Panc1 (cell line): ENCODE results near the gene LZTS2. TPM values are rescaled to one million over a fixed set of nuclear protein-coding genes. Genes with fewer than 3 reads are reported as not detected.
A peak's percentile ranks its signal among the peaks of the same experiment; 100 is the strongest.

Experiments used
- ATAC-seq: fragments of 200-7000 bp; cut with Tn5 transposase; 2 replicates; pipeline ENCODE4 v1.9.1; 2020; ENCODE audit warnings: mild to moderate bottlenecking, moderate library complexity
- BruUV-seq: library from RNA; stranded (reverse); fragments of 400-500 nt; replicated peaks from 2 replicates; lab custom pipeline; 2021; lab: Mats Ljungman, UMichigan
- CTCF ChIA-PET: fragments of 300-600 bp; sonication (Branson Sonifier 250); formaldehyde crosslinking; loops from one replicate; lab custom pipeline; 2022; ENCODE audit warnings: antibody characterized with exemption; lab: Charles Lee
- POLR2A ChIA-PET: fragments of 300-600 bp; sonication (Branson Sonifier 250); formaldehyde crosslinking; loops from one replicate; lab custom pipeline; 2022; ENCODE audit warnings: antibody characterized with exemption; lab: Charles Lee
- DNase-seq: peaks from one replicate; pipeline ENCODE4 v3.0.0-alpha.2; 2010; ENCODE audit warnings: low read depth, low spot score
- H3K27ac ChIP-seq: 2 replicates; pipeline ENCODE4 v1.5.1; 2011; ENCODE audit warnings: mild to moderate bottlenecking, low read length, inconsistent platforms
- H3K27me3 ChIP-seq: fragments of 200-500 bp; sonication (Bioruptor generic); 2 replicates; pipeline ENCODE4 v1.6.0; 2014; ENCODE audit warnings: low read length, inconsistent platforms; ENCODE audit not compliant: control insufficient read depth, insufficient read depth
- H3K36me3 ChIP-seq: fragments of 200-500 bp; sonication (Bioruptor generic); 2 replicates; pipeline ENCODE4 v1.5.1; 2014; ENCODE audit warnings: inconsistent platforms, mild to moderate bottlenecking, low read length, moderate library complexity; ENCODE audit not compliant: control insufficient read depth, insufficient read depth
- H3K4me1 ChIP-seq: 2 replicates; pipeline ENCODE4 v1.5.1; 2011; ENCODE audit warnings: inconsistent platforms, mild to moderate bottlenecking, low read length, moderate library complexity; ENCODE audit not compliant: control insufficient read depth, insufficient read depth
- H3K4me3 ChIP-seq, 2 experiments: 2 replicates each; pipeline ENCODE4 v1.5.1; 2011 to 2012; ENCODE audit warnings: low read depth in 2 of 2, low read length in 2 of 2, mild to moderate bottlenecking in 2 of 2, inconsistent platforms in 1 of 2, moderate library complexity in 1 of 2
- H3K9me3 ChIP-seq: fragments of 200-500 bp; sonication (Bioruptor generic); 2 replicates; pipeline ENCODE4 v1.5.1; 2014; ENCODE audit warnings: low read depth, mild to moderate bottlenecking, inconsistent platforms, low read length, moderate library complexity; ENCODE audit not compliant: control insufficient read depth, insufficient read depth
- CTCF ChIP-seq: fragments of 450-650 bp; IDR thresholded peaks from 2 replicates; pipeline ENCODE4 v1.5.1; 2017; ENCODE audit warnings: mild to moderate bottlenecking
- POLR2AphosphoS5 ChIP-seq: IDR thresholded peaks from 2 replicates; pipeline ENCODE4 v1.6.1; 2012; ENCODE audit warnings: mild to moderate bottlenecking, low read depth, low read length, moderate library complexity
- REST ChIP-seq, 2 experiments: IDR thresholded peaks; 2 replicates each; pipeline ENCODE4 v1.6.1; 2011 to 2012; ENCODE audit warnings: low read depth in 2 of 2, control low read depth in 1 of 2, low read length in 1 of 2, mild to moderate bottlenecking in 1 of 2, moderate library complexity in 1 of 2; ENCODE audit not compliant: insufficient read depth in 1 of 2
- SIN3A ChIP-seq: IDR thresholded peaks from 2 replicates; pipeline ENCODE4 v1.6.1; 2012; ENCODE audit warnings: low read depth, mild to moderate bottlenecking, low read length, moderate library complexity, borderline replicate concordance; ENCODE audit not compliant: insufficient read depth
- TCF7L2 ChIP-seq: IDR thresholded peaks from 2 replicates; pipeline ENCODE4 v1.6.1; 2011; ENCODE audit warnings: mild to moderate bottlenecking, low read depth, low read length, inconsistent platforms
- in situ Hi-C: cut with HindIII; loops from 2 replicates; pipeline ENCODE4 v1.10.0; 2016; ENCODE audit warnings: low sequenced_read_pairs, low pct_unique_long_range_greater_than_20kb
- intact Hi-C: fragments of 100-400 bp; cut with micrococcal nuclease; formaldehyde crosslinking; loops from one replicate; pipeline ENCODE4 v1.10.0; 2022; ENCODE audit not compliant: unreplicated experiment
- total RNA-seq: library from RNA; stranded (reverse); gene quantifications from one replicate; pipeline ENCODE4 v1.2.1, GENCODE V29; 2021; ENCODE audit not compliant: unreplicated experiment

Gene LZTS2
- total RNA-seq, 1 experiment from 2014 or later, result 65.5 TPM

- no peak for TF ChIP-seq REST (IDR thresholded peaks at IDR 0.05; ENCODE audit: insufficient read depth in 1 of 2, low read depth in 2 of 2, low read length in 1 of 2)
- no peak for TF ChIP-seq POLR2AphosphoS5
- no peak for TF ChIP-seq CTCF
- TF ChIP-seq SIN3A, result no peak
- no peak for TF ChIP-seq TCF7L2
- Histone ChIP-seq H3K27me3 (no peaks in the 10 kb centered on the region), H3K4me1 (peaks cover 27% of the 10 kb centered on the region), H3K9me3 (no peaks in the 10 kb centered on the region), H3K4me3 (no peak overlapping the region), H3K27ac (no peak overlapping the region), H3K36me3 (peaks cover 12% of the 10 kb centered on the region)
- ChIA-PET POLR2A (no interaction called here), CTCF (interaction anchor here (0.6 kb wide), 1 partner anchor 56 kb away, joined by 17 read pairs; no protein-coding TSS in a partner anchor)
- DNase-seq (no peak), ATAC-seq (no peak)
- intact Hi-C loops, result no loop called here
- in situ Hi-C loops, result no loop called here
- no TSS peak for BruUV-seq
Measured at GRCh38 chr10:100984672-100985177, 14.9 kb upstream of the LZTS2 start.

GRCh38 chr10:100985336-100985735 lies 14.3 kb upstream of the LZTS2 start:
- no TSS peak for BruUV-seq

GRCh38 chr10:100986623-100986951 lies 13.0 kb upstream of the LZTS2 start:
- BruUV-seq, result TSS peak; percentile 91
- peak overlapping the region; percentile 95 for H3K27ac ChIP-seq
- no peak; the same call in 1 of the 2 replicates for ATAC-seq
- H3K36me3 ChIP-seq, result peaks cover 26% of the 10 kb centered on the region
- H3K4me3 ChIP-seq, result peak overlapping the region; percentile 84 to 98
- in situ Hi-C loops, result no loop called here
- ChIA-PET POLR2A (no interaction called here), CTCF (no interaction called here)
- DNase-seq, result no peak
- intact Hi-C loops, result no loop called here
- H3K27me3 ChIP-seq, result no peaks in the 10 kb centered on the region
- TF ChIP-seq CTCF (no peak), POLR2AphosphoS5 (no peak), TCF7L2 (no peak), SIN3A (no peak), REST (IDR thresholded peaks at IDR 0.05; ENCODE audit: insufficient read depth in 1 of 2, low read depth in 2 of 2, low read length in 1 of 2) (no peak)
- peaks cover 30% of the 10 kb centered on the region for H3K4me1 ChIP-seq
- H3K9me3 ChIP-seq, result no peaks in the 10 kb centered on the region

More at GRCh38 chr10:100985336-100985735, 14.3 kb upstream of the LZTS2 start:
- intact Hi-C loops (no loop called here), in situ Hi-C loops (no loop called here)
- TF ChIP-seq POLR2AphosphoS5 (0 out of 2 replicates have a peak, but pooled peaks have one; percentile 28), TCF7L2 (no peak)
- DNase-seq (no peak), ATAC-seq (no peak)
- no peak overlapping the region for H3K27ac ChIP-seq
- no peaks in the 10 kb centered on the region for H3K9me3 ChIP-seq
- peaks cover 18% of the 10 kb centered on the region for H3K36me3 ChIP-seq
- POLR2A ChIA-PET, result no interaction called here
- H3K4me3 ChIP-seq, result no peak overlapping the region
- CTCF ChIA-PET, result interaction anchor here (0.6 kb wide), 1 partner anchor 56 kb away, joined by 17 read pairs; no protein-coding TSS in a partner anchor
- peaks cover 30% of the 10 kb centered on the region for H3K4me1 ChIP-seq
- no peaks in the 10 kb centered on the region for H3K27me3 ChIP-seq
